Fibroblast of pulmonary artery (primary cell): ENCODE data around the gene ST6GALNAC2.

Experiments used
- DNase-seq: peaks from one replicate; pipeline ENCODE4 v3.0.0-alpha.2; 2010; ENCODE audit warnings: low read depth
- H3K4me3 ChIP-seq: replicated peaks from 2 replicates; pipeline ENCODE4 v1.5.1; 2011; ENCODE audit warnings: low read depth, mild to moderate bottlenecking, control low read depth, low read length, moderate library complexity
- TF ChIP-seq, protein P1 (sequence below): IDR thresholded peaks from 2 replicates; pipeline ENCODE4 v1.5.1; 2011; ENCODE audit warnings: mild to moderate bottlenecking, control low read depth, low read length, inconsistent platforms; ENCODE audit errors: missing control alignments

Gene ST6GALNAC2

DNA sequence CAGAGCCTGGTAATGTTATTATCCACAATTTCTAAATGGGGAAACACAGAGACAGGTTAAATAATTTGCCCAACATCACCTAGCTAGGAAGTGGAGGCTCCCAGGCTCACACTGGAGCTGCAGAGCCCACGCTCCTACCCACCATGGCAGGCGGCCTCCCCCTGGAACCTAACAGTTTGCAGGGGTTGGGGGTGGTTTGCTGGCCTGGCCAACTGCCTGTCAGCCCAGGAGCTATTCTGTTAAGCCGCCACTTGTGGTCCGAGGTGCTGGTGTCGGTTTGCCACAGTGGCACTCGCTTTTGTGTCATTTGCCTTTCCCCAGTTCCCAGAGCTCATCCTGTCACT is 42.2 kb downstream of the ST6GALNAC2 start:
- TF ChIP-seq, protein P1, sequence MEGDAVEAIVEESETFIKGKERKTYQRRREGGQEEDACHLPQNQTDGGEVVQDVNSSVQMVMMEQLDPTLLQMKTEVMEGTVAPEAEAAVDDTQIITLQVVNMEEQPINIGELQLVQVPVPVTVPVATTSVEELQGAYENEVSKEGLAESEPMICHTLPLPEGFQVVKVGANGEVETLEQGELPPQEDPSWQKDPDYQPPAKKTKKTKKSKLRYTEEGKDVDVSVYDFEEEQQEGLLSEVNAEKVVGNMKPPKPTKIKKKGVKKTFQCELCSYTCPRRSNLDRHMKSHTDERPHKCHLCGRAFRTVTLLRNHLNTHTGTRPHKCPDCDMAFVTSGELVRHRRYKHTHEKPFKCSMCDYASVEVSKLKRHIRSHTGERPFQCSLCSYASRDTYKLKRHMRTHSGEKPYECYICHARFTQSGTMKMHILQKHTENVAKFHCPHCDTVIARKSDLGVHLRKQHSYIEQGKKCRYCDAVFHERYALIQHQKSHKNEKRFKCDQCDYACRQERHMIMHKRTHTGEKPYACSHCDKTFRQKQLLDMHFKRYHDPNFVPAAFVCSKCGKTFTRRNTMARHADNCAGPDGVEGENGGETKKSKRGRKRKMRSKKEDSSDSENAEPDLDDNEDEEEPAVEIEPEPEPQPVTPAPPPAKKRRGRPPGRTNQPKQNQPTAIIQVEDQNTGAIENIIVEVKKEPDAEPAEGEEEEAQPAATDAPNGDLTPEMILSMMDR, result no peak
- no peak for DNase-seq
- H3K4me3 ChIP-seq, result no peak overlapping the region

DNA sequence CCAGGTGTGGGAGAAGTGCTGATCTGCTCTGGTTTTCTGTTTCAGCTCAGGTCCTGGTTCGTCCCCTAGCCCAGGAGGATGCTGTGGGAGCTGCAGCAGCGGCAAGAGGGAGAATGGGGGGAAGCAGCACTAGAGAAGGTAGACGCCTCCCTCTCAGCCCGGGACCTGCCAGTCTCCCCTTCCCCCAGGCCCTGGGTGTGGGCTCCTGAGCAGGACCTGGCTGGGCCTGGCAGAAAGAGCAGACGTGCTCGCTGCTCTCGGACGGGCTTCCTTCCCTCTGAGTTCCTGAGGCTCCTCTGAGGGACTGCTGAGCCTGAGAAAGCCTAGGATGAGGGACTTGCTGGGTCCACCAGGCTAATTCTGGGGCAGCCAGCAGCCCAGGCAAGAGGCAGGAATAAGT is 42.7 kb downstream of the ST6GALNAC2 start:
- DNase-seq, result no peak
- no peak overlapping the region for H3K4me3 ChIP-seq
- TF ChIP-seq, protein P1, result no peak

DNA sequence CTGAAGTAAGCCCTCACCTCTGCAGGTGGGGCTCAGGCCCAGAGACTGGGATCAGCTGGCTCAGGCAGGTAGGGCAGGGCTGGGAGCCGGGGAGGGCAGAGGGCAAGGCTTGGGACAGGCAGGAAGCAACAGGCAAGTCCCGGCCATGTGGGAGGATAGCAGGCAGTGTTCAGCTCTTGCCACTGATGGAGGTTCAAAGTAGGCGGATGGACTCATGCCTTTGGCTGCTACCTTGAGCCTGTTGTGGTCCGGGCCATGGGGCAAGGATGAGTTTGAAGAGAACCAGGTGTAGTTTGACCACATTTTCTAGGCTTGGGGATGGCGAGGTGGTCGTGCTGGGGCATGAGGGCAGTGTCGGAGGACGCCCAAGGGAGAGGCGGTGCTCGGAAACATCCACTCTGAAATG is 43.1 kb downstream of the ST6GALNAC2 start:
- DNase-seq, result no peak
- TF ChIP-seq, protein P1, result no peak
- H3K4me3 ChIP-seq, result no peak overlapping the region

DNA sequence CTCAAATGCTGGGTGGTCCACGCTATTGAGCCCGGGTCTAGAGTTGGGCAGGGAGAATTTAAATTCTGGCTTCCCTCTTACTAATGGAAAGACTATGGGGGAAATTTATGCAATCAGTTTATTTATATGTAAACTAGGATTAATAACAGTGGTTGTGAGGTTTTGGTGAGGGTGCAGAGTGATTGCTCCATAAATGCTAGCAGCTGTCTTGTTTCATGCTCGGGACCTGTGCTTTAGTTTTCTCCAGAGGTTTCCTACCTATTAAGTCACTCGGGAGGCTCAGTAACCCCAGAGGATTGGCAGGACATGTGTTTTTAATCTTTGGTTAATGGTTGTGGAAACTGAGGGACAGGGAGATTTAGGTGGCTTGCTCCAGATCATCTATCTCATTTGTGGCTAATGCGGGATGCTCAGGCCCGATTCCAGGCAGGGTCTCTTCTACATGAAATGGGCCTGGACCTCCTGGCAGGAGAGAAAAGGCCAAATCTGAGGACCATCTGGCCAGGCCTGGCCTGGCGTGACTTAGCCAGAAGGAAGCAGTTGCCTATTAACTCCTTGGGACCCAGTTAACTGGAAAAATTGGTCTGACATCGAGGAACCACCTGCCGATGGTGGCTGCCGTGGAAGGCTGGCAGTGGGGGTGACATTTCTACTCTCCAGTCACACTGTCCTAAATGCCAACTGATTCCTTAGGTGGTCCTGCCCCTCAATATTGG is 43.8 kb downstream of the ST6GALNAC2 start:
- TF ChIP-seq, protein P1, result no peak
- DNase-seq, result no peak

DNA sequence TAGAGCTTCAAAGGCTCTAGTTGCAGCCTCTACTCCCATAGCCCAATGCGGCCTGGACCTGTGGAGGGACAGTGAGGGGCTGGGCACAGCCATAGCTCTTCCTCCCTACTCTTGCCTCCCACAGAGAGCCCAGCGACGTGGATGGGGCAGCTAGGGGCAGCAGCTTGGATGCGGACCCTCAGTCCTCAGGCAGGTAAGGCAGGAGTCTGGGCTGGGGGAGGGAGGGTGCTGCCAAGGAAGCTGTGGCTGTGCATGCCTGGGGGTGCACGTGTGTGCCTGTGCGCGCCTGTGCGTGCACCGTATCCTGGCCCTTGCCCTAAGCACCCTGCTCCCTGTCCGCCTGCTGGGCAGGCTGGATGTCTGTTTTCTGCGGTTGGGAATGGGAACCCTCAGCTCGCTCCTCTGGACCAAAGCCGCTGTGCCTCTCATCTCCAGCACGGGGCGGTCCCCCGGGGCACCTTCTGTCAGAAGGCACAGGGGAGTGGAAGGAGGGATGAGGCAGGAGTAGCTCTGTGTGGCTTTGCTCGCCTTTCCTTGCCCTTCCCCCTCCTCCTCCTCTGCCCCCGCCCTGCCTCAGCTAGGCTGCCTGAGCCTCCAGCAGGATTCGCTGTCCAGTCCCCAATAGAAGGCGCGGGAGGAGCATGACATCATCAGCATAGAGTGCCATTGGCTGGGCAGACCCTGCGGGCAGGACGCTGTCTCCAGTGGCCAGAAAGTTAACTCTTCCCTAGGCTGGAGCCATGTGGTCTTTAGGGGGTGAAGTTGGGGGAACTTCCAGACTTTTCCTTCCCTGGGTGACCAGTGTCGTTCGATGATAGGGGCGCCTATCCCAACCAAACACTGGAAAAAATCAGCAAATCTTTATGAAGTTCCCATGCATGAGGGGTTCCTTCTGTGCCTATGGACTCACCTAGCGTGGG is 45.0 kb downstream of the ST6GALNAC2 start:
- TF ChIP-seq, protein P1, result peak; percentile 6
- H3K4me3 ChIP-seq, result peak overlapping the region; percentile 15
- DNase-seq, result peak; percentile 96

More for the DNA sequence above, 43.8 kb downstream of the ST6GALNAC2 start:
- no peak overlapping the region for H3K4me3 ChIP-seq

DNA sequence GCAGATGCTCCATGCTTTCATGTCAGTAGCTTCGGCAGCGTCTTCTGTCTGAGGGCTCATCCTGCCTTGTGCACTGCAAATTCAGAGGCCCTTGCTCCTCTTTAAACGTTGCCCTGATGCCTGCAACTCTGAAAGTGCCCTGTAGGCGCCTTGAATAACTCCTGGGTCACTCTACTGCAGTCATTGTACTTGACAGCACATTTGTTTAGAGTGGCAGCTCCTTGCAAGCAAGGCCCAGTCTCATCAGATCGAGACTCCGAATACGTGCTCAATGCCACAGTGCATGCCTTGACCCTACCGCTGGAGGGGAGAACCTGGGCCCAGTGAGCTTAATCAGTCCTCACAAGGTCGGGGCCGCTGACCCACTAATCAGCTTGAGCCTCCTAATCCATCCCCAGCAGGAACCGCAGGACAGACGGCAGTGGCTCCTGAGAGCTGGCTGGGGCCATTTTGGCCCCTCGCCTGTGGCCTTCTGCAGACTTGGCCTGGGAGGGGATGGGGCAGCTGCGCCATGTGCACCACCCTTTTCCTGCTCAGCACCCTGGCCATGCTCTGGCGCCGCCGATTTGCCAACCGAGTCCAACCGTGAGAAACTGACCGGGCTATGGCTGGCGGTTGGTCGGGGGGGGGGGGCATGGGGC is 45.9 kb downstream of the ST6GALNAC2 start, which contains the start of gene PRCD:
PRCD (plus strand) TSS at position 414 of the 641 bp plus-strand sequence; CDS start at position 512, 98 bp downstream.
- DNase-seq, result no peak
- TF ChIP-seq, protein P1, result no peak
- peak within 1 kb of the TSS; percentile 73 for H3K4me3 ChIP-seq
